ENCODE results near the gene PABPN1L.
A peak's percentile ranks its signal among the peaks of the same experiment; 100 is the strongest.

PABPN1L gene

DNA sequence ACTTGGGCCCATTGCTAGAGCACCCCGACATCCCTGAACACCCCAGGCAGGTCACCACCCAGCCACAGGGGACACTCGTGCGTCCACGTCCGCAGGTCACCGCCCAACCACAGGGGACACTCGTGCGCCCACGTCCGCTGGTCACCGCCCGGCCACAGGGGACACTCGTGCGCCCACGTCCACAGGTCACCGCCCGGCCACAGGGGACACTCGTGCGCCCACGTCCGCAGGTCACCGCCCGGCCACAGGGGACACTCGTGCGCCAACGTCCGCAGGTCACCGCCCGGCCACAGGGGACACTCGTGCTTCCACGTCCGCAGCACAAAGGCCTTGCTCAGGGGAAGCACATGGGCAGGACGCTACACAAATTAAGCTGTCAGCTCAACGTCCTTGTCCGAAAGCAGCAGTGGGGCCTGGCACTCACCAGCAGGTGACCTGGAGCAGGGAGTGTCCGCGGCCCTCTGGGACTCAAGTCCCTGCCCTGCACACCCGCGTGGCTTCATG, 27.4 kb downstream of the PABPN1L start:
- Histone ChIP-seq H2BK120ac (ENCODE audit: low read depth, low read length) (no peak overlapping the region), H3K23ac (ENCODE audit: low read depth, low read length, poor library complexity) (peak overlapping the region; percentile 65), H2BK5ac (ENCODE audit: low read length) (no peak overlapping the region), H3K18ac (ENCODE audit: low read length) (peak overlapping the region; percentile 17), H3K4me1 (ENCODE audit: control insufficient read depth in 2 of 2, insufficient read depth in 1 of 2, low read depth in 1 of 2, low read length in 2 of 2) (no peaks in the 10 kb centered on the region), H2AFZ (ENCODE audit: low read length) (no peak overlapping the region), H3K9me3 (replicated peaks in 1 of 2; ENCODE audit: control insufficient read depth in 2 of 2, insufficient read depth in 1 of 2, low read depth in 1 of 2, low read length in 2 of 2) (no peaks in the 10 kb centered on the region), H3K79me1 (ENCODE audit: low read depth, low read length) (peaks cover 11% of the 10 kb centered on the region), H3K27me3 (ENCODE audit: control insufficient read depth in 3 of 3, insufficient read depth in 3 of 3, low read depth in 1 of 3, low read length in 3 of 3) (no peaks in the 10 kb centered on the region), H4K91ac (ENCODE audit: low read depth, low read length, poor library complexity) (no peak overlapping the region), H3K36me3 (replicated peaks in 1 of 2; ENCODE audit: control insufficient read depth in 2 of 2, insufficient read depth in 2 of 2, low read length in 2 of 2) (peaks cover 0 to 9% of the 10 kb centered on the region in 2 donors), H3K27ac (replicated peaks; ENCODE audit: low read length) (no peak overlapping the region), H3K4me2 (ENCODE audit: insufficient read depth, low read length, poor library complexity, severe bottlenecking) (no peak overlapping the region), H2AK5ac (ENCODE audit: low read depth, low read length) (no peak overlapping the region), H2BK15ac (ENCODE audit: low read length) (no peak overlapping the region), H3K4ac (ENCODE audit: low read length) (no peak overlapping the region), H3K4me3 (ENCODE audit: low read length in 2 of 2) (no peak overlapping the region), H3K9ac (ENCODE audit: low read depth, low read length, poor library complexity) (no peak overlapping the region), H4K8ac (ENCODE audit: low read depth, low read length) (no peak overlapping the region), H3K14ac (ENCODE audit: low read length) (no peak overlapping the region), H2BK12ac (ENCODE audit: low read length) (no peak overlapping the region)
- no CpG with 5 or more reads among the region's 39 CpGs for WGBS, 2 donors (ENCODE audit: extremely low coverage in 2 of 2, insufficient read length in 2 of 2, insufficient replicate concordance in 1 of 2)
- DNase-seq (ENCODE audit: low spot score): no peak

DNA sequence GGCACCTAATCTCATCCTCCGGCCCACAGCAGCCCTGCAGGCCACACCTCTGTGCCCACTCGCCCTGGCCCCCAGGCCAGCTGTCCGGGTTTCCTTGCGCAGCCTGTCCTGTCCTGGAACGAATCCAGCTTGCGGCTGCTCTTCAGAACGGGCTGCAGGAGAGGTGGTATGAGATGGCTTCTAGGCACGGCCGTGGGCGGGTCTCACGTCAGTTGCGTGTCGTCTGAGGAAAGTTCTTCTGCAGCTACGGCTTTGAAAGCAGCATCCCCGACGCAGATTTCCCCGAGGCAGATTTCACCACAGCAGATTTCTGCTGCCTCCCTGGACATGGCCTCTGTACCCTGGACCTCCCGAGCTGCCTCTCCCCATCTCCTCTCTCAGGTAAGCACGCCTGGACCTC, 27.9 kb downstream of the PABPN1L start:
- H3K14ac ChIP-seq (ENCODE audit: low read length): no peak overlapping the region
- no CpG with 5 or more reads among the region's 19 CpGs for WGBS, 2 donors (ENCODE audit: extremely low coverage in 2 of 2, insufficient read length in 2 of 2, insufficient replicate concordance in 1 of 2)

DNA sequence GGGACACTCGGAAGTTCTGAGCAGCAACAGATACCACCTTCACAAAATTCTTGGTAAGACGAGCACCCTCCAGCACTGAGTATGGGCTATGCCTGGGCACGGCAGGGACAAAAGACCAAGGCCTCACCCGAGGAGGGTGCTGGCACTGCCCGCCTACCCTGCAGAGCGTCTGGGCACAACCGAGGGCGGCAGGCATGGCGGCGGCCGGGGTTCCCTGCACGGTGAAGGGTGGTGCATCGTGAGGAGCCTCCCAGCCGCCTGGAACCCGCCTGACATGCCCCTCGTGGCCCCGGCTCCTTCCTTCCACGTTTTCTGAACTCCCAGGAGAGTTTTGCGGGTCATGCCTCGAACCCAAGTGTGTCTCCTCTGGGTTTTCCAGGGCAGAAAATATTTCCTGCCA, 28.7 kb downstream of the PABPN1L start:
- H3K27me3 ChIP-seq (ENCODE audit: control insufficient read depth in 3 of 3, insufficient read depth in 3 of 3, low read depth in 1 of 3, low read length in 3 of 3): no peaks in the 10 kb centered on the region
- no peak overlapping the region for H3K9ac ChIP-seq (ENCODE audit: low read depth, low read length, poor library complexity)
- H4K8ac ChIP-seq (ENCODE audit: low read depth, low read length): no peak overlapping the region
- no peak overlapping the region for H2BK5ac ChIP-seq (ENCODE audit: low read length)
- no peak overlapping the region for H2BK120ac ChIP-seq (ENCODE audit: low read depth, low read length)
- no peak for DNase-seq (ENCODE audit: low spot score)
- H3K9me3 ChIP-seq (replicated peaks in 1 of 2; ENCODE audit: control insufficient read depth in 2 of 2, insufficient read depth in 1 of 2, low read depth in 1 of 2, low read length in 2 of 2): no peaks in the 10 kb centered on the region
- peaks cover 11% of the 10 kb centered on the region for H3K79me1 ChIP-seq (ENCODE audit: low read depth, low read length)
- no peak overlapping the region for H3K4ac ChIP-seq (ENCODE audit: low read length)
- H3K18ac ChIP-seq (ENCODE audit: low read length): no peak overlapping the region
- H2AK5ac ChIP-seq (ENCODE audit: low read depth, low read length): no peak overlapping the region
- H2AFZ ChIP-seq (ENCODE audit: low read length): no peak overlapping the region
- H2BK15ac ChIP-seq (ENCODE audit: low read length): no peak overlapping the region
- H3K4me1 ChIP-seq (ENCODE audit: control insufficient read depth in 2 of 2, insufficient read depth in 1 of 2, low read depth in 1 of 2, low read length in 2 of 2): no peaks in the 10 kb centered on the region
- H3K36me3 ChIP-seq (replicated peaks in 1 of 2; ENCODE audit: control insufficient read depth in 2 of 2, insufficient read depth in 2 of 2, low read length in 2 of 2): peaks cover 0 to 9% of the 10 kb centered on the region in 2 donors
- H3K27ac ChIP-seq (replicated peaks; ENCODE audit: low read length): no peak overlapping the region
- no peak overlapping the region for H3K4me3 ChIP-seq (ENCODE audit: low read length in 2 of 2)
- WGBS, 2 donors (ENCODE audit: extremely low coverage in 2 of 2, insufficient read length in 2 of 2, insufficient replicate concordance in 1 of 2): no CpG with 5 or more reads among the region's 20 CpGs
- no peak overlapping the region for H3K14ac ChIP-seq (ENCODE audit: low read length)
- H3K23ac ChIP-seq (ENCODE audit: low read depth, low read length, poor library complexity): no peak overlapping the region
- no peak overlapping the region for H2BK12ac ChIP-seq (ENCODE audit: low read length)
- no peak overlapping the region for H3K4me2 ChIP-seq (ENCODE audit: insufficient read depth, low read length, poor library complexity, severe bottlenecking)
- no peak overlapping the region for H4K91ac ChIP-seq (ENCODE audit: low read depth, low read length, poor library complexity)

More for the DNA sequence above, 27.9 kb downstream of the PABPN1L start:
- H2BK12ac ChIP-seq (ENCODE audit: low read length): no peak overlapping the region
- H3K4me2 ChIP-seq (ENCODE audit: insufficient read depth, low read length, poor library complexity, severe bottlenecking): no peak overlapping the region
- no peaks in the 10 kb centered on the region for H3K4me1 ChIP-seq (ENCODE audit: control insufficient read depth in 2 of 2, insufficient read depth in 1 of 2, low read depth in 1 of 2, low read length in 2 of 2)
- DNase-seq (ENCODE audit: low spot score): no peak
- no peak overlapping the region for H2BK15ac ChIP-seq (ENCODE audit: low read length)
- H3K36me3 ChIP-seq (replicated peaks in 1 of 2; ENCODE audit: control insufficient read depth in 2 of 2, insufficient read depth in 2 of 2, low read length in 2 of 2): peaks cover 0 to 9% of the 10 kb centered on the region in 2 donors
- no peak overlapping the region for H2AK5ac ChIP-seq (ENCODE audit: low read depth, low read length)
- H2BK5ac ChIP-seq (ENCODE audit: low read length): no peak overlapping the region
- no peak overlapping the region for H3K4me3 ChIP-seq (ENCODE audit: low read length in 2 of 2)
- H3K18ac ChIP-seq (ENCODE audit: low read length): no peak overlapping the region
- no peak overlapping the region for H3K4ac ChIP-seq (ENCODE audit: low read length)
- H4K8ac ChIP-seq (ENCODE audit: low read depth, low read length): no peak overlapping the region
- H3K9me3 ChIP-seq (replicated peaks in 1 of 2; ENCODE audit: control insufficient read depth in 2 of 2, insufficient read depth in 1 of 2, low read depth in 1 of 2, low read length in 2 of 2): no peaks in the 10 kb centered on the region
- no peak overlapping the region for H4K91ac ChIP-seq (ENCODE audit: low read depth, low read length, poor library complexity)
- no peak overlapping the region for H3K27ac ChIP-seq (replicated peaks; ENCODE audit: low read length)
- H3K23ac ChIP-seq (ENCODE audit: low read depth, low read length, poor library complexity): peak overlapping the region; percentile 65
- H2AFZ ChIP-seq (ENCODE audit: low read length): no peak overlapping the region
- H3K27me3 ChIP-seq (ENCODE audit: control insufficient read depth in 3 of 3, insufficient read depth in 3 of 3, low read depth in 1 of 3, low read length in 3 of 3): no peaks in the 10 kb centered on the region
- H2BK120ac ChIP-seq (ENCODE audit: low read depth, low read length): no peak overlapping the region
- peaks cover 11% of the 10 kb centered on the region for H3K79me1 ChIP-seq (ENCODE audit: low read depth, low read length)
- no peak overlapping the region for H3K9ac ChIP-seq (ENCODE audit: low read depth, low read length, poor library complexity)

DNA sequence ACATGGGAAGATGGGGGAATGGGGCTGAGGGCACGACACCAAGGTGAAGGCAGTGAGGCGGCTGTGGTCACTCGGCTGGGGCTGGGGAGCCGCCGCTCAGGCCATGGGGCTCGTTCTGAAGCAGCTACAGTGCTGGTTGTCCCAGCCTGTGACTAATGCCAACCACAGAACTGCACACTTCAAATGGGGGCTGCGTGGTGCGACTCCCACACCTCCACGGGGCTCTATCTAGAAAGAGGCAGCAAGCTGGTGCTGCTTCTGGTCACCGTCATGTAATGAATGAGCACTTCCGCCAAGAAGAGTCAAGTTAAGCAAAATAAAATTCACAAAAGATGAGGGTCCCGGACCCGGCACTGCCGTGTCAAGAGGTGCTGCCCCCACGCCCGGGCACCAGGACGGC, 29.7 kb downstream of the PABPN1L start:
- no CpG with 5 or more reads among the region's 17 CpGs for WGBS, 2 donors (ENCODE audit: extremely low coverage in 2 of 2, insufficient read length in 2 of 2, insufficient replicate concordance in 1 of 2)
- Histone ChIP-seq H2BK12ac (ENCODE audit: low read length) (no peak overlapping the region), H3K27ac (replicated peaks; ENCODE audit: low read length) (no peak overlapping the region)

More for the DNA sequence above, 29.7 kb downstream of the PABPN1L start:
- Histone ChIP-seq H3K18ac (ENCODE audit: low read length) (no peak overlapping the region), H3K4me3 (ENCODE audit: low read length in 2 of 2) (no peak overlapping the region), H3K9ac (ENCODE audit: low read depth, low read length, poor library complexity) (no peak overlapping the region), H3K9me3 (replicated peaks in 1 of 2; ENCODE audit: control insufficient read depth in 2 of 2, insufficient read depth in 1 of 2, low read depth in 1 of 2, low read length in 2 of 2) (no peaks in the 10 kb centered on the region), H3K23ac (ENCODE audit: low read depth, low read length, poor library complexity) (no peak overlapping the region), H3K14ac (ENCODE audit: low read length) (peak overlapping the region; percentile 71), H3K36me3 (replicated peaks in 1 of 2; ENCODE audit: control insufficient read depth in 2 of 2, insufficient read depth in 2 of 2, low read length in 2 of 2) (peaks cover 0 to 9% of the 10 kb centered on the region in 2 donors), H4K8ac (ENCODE audit: low read depth, low read length) (no peak overlapping the region), H2AK5ac (ENCODE audit: low read depth, low read length) (no peak overlapping the region), H4K91ac (ENCODE audit: low read depth, low read length, poor library complexity) (no peak overlapping the region), H2BK15ac (ENCODE audit: low read length) (no peak overlapping the region), H2AFZ (ENCODE audit: low read length) (no peak overlapping the region), H3K27me3 (ENCODE audit: control insufficient read depth in 3 of 3, insufficient read depth in 3 of 3, low read depth in 1 of 3, low read length in 3 of 3) (no peaks in the 10 kb centered on the region), H2BK5ac (ENCODE audit: low read length) (peak overlapping the region; percentile 24), H3K79me1 (ENCODE audit: low read depth, low read length) (peaks cover 8% of the 10 kb centered on the region), H2BK120ac (ENCODE audit: low read depth, low read length) (no peak overlapping the region), H3K4me2 (ENCODE audit: insufficient read depth, low read length, poor library complexity, severe bottlenecking) (no peak overlapping the region), H3K4ac (ENCODE audit: low read length) (no peak overlapping the region), H3K4me1 (ENCODE audit: control insufficient read depth in 2 of 2, insufficient read depth in 1 of 2, low read depth in 1 of 2, low read length in 2 of 2) (no peaks in the 10 kb centered on the region)
- DNase-seq (ENCODE audit: low spot score): no peak
